Measurements from ENCODE around the gene PHLDB2. TPM values are rescaled to one million over a fixed set of nuclear protein-coding genes. Genes with fewer than 3 reads are reported as not detected.

The PHLDB2 gene
- total RNA-seq, 1 experiment from 2014 or later = 13.2 TPM

- H3K79me2 ChIP-seq (ENCODE audit: insufficient read depth, low read length) = no peaks in the 10 kb centered on the region
Observed at GRCh38 chr3:111949712-111950111, 90.6 kb downstream of the PHLDB2 start.

More at GRCh38 chr3:111949712-111950111, 90.6 kb downstream of the PHLDB2 start:
- H3K23me2 ChIP-seq (ENCODE audit: insufficient read length, low read depth, low read length, poor library complexity, severe bottlenecking) = no peaks in the 10 kb centered on the region
- H3K27me3 Mint-ChIP-seq (ENCODE audit: low read depth) = no peaks in the 10 kb centered on the region
- H3K4me1 ChIP-seq (ENCODE audit: insufficient read depth, low read length) = peaks cover 8% of the 10 kb centered on the region; the same call in 1 of the 2 replicates
- H3K4me3 Mint-ChIP-seq = no peak overlapping the region
- H3K79me1 ChIP-seq (ENCODE audit: insufficient read depth, low read depth, low read length, poor library complexity, severe bottlenecking) = no peaks in the 10 kb centered on the region
- peaks cover 0 to 2% (median 0%) of the 10 kb centered on the region in 3 experiments; a peak in 1 of 7 replicates for H3K36me3 Mint-ChIP-seq (ENCODE audit: insufficient read depth in 1 of 3, low read depth in 3 of 3)
- H3K23ac ChIP-seq (ENCODE audit: insufficient read length, low read depth, low read length) = no peak overlapping the region
- no peak overlapping the region for H2BK12ac ChIP-seq (ENCODE audit: insufficient read length, low read depth, low read length)
- no peaks in the 10 kb centered on the region for H3K9me3 Mint-ChIP-seq
- H4K20me1 ChIP-seq (ENCODE audit: control insufficient read depth, insufficient read depth, insufficient read length) = no peaks in the 10 kb centered on the region
- H3K27me3 ChIP-seq (ENCODE audit: insufficient read depth, low read length) = no peaks in the 10 kb centered on the region
- H2BK5ac ChIP-seq (ENCODE audit: insufficient read length, low read length) = no peak overlapping the region
- no peak overlapping the region for H3K27ac ChIP-seq (ENCODE audit: insufficient read length, low read depth, low read length)
- H3T11ph ChIP-seq (ENCODE audit: low read length) = no peak overlapping the region
- no peaks in the 10 kb centered on the region for H3K9me3 ChIP-seq (ENCODE audit: control insufficient read depth, low read depth, low read length)
- no CpG with 5 or more reads among the region's 3 CpGs for WGBS (ENCODE audit: extremely low coverage, insufficient read length, low lambda C conversion rate)
- H4K91ac ChIP-seq (ENCODE audit: insufficient read length, low read depth, low read length) = no peak overlapping the region
- peaks cover 14 to 16% of the 10 kb centered on the region in 2 experiments for H3K4me1 Mint-ChIP-seq
- no peak overlapping the region for H2BK120ac ChIP-seq (ENCODE audit: low read depth, low read length, poor library complexity, severe bottlenecking)
- H3K56ac ChIP-seq (ENCODE audit: insufficient read length, low read depth, low read length) = no peak overlapping the region
- H2AFZ ChIP-seq (ENCODE audit: low read length) = no peak overlapping the region
- H3K4ac ChIP-seq (ENCODE audit: low read depth, low read length) = no peak overlapping the region
- H3K4me2 ChIP-seq (ENCODE audit: insufficient read depth, insufficient read length, low read length) = no peak overlapping the region
- H2BK15ac ChIP-seq (ENCODE audit: low read depth, low read length) = no peak overlapping the region
- H3K27ac Mint-ChIP-seq = no peak overlapping the region
- H2AK5ac ChIP-seq (ENCODE audit: insufficient read length, low read length) = no peak overlapping the region
- no peak for TF ChIP-seq CTCF (conservative IDR thresholded peaks at IDR 0.05)
- H2BK20ac ChIP-seq (ENCODE audit: low read depth, low read length, poor library complexity, severe bottlenecking) = no peak overlapping the region
- H3K18ac ChIP-seq (ENCODE audit: insufficient read length, low read depth, low read length) = no peak overlapping the region
- H3K14ac ChIP-seq (ENCODE audit: insufficient read depth, low read length) = no peak overlapping the region
- H4K8ac ChIP-seq (replicated peaks; ENCODE audit: insufficient read length, low read depth, low read length) = no peak overlapping the region
- no peak for DNase-seq
- no peak overlapping the region for H4K5ac ChIP-seq (ENCODE audit: insufficient read length, low read depth, low read length)
- no peak overlapping the region for H3K9ac ChIP-seq (ENCODE audit: extremely low read depth, insufficient read length, low read length)

Measured in H9 (cell line).